Prostate gland (tissue), 2 donors: ENCODE results near the gene ECHS1. TPM values are rescaled to one million over a fixed set of nuclear protein-coding genes. Genes with fewer than 3 reads are reported as not detected.

Experiments used
- DNase-seq: peaks from one replicate; pipeline ENCODE4 v3.0.0-alpha.2; 2019; ENCODE audit warnings: low spot score
- H3K27ac ChIP-seq, 2 donors: fragments of 200-600 bp; sonication (generic); 2 replicates each; pipeline ENCODE4 v1.5.1; 2017 to 2019
- H3K27me3 ChIP-seq: fragments of 200-600 bp; sonication (generic); replicated peaks from 2 replicates; pipeline ENCODE4 v1.5.1; 2019; ENCODE audit not compliant: insufficient read depth
- H3K36me3 ChIP-seq, 2 donors: fragments of 200-600 bp; sonication (generic); 1 replicate in 1 of 2; 2 replicates in 1 of 2; pipeline versions ENCODE4 v1.5.1 to v1.8.1; 2017 to 2019
- H3K4me1 ChIP-seq: fragments of 200-600 bp; sonication (generic); replicated peaks from 2 replicates; pipeline ENCODE4 v1.5.1; 2019
- H3K4me3 ChIP-seq, 2 donors: fragments of 200-600 bp; sonication (generic); 2 replicates each; pipeline ENCODE4 v1.5.1; 2017 to 2019
- H3K9me3 ChIP-seq: fragments of 200-600 bp; sonication (generic); 2 replicates; pipeline ENCODE4 v1.5.1; 2017
- CTCF ChIP-seq, 4 experiments: fragments of 200-600 bp in 2 of 4; fragments of 450-650 bp in 2 of 4; sonication (generic) in 2 of 4; IDR thresholded peaks; 1 replicate in 3 of 4; 2 replicates in 1 of 4; pipeline ENCODE4 v1.5.1; 2016 to 2019; ENCODE audit warnings: antibody characterized with exemption in 4 of 4, mild to moderate bottlenecking in 2 of 4, moderate library complexity in 2 of 4
- POLR2A ChIP-seq: fragments of 450-650 bp; IDR thresholded peaks from one replicate; pipeline ENCODE4 v1.6.1; 2016; ENCODE audit warnings: antibody characterized with exemption, mild to moderate bottlenecking
- POLR2AphosphoS5 ChIP-seq: sonication (generic); formaldehyde crosslinking; IDR thresholded peaks from one replicate; pipeline ENCODE4 v1.6.1; 2017; ENCODE audit warnings: antibody characterized with exemption
- WGBS: methylation state at CpG from one replicate; pipeline ENCODE4 v1.1.5; 2018; 5-methylcytosine and 5-hydroxymethylcytosine counted together
- intact Hi-C: fragments of 100-400 bp; cut with DNase I; formaldehyde crosslinking; loops from one replicate; pipeline ENCODE4 v1.14.2; 2022
- total RNA-seq, 2 donors: library from RNA; depleted of rRNA; stranded (reverse); fragments of >200 nt; gene quantifications; one replicate each; pipeline ENCODE4 v1.1.0, GENCODE V29; 2016

Gene ECHS1
- total RNA-seq, 2 donors from 2014 or later: 112 to 126 TPM

- WGBS: 92% methylated on average over 6 of the region's 6 CpGs
- intact Hi-C loops: no loop called here
- TF ChIP-seq POLR2A (no peak), CTCF (IDR thresholded peaks at IDR 0.05) (no peak), POLR2AphosphoS5 (no peak)
These were observed 17.9 kb downstream of the ECHS1 start for GRCh38 chr10:133355266-133355665.

GRCh38 chr10:133354672-133355240, 18.4 kb downstream of the ECHS1 start:
- H3K27ac ChIP-seq: no peak overlapping the region
- no peak overlapping the region for H3K4me3 ChIP-seq
- no peaks in the 10 kb centered on the region for H3K27me3 ChIP-seq
- 97% methylated on average over 14 of the region's 14 CpGs for WGBS
- no peak for DNase-seq
- no peaks in the 10 kb centered on the region for H3K9me3 ChIP-seq
- no peaks in the 10 kb centered on the region for H3K4me1 ChIP-seq
- TF ChIP-seq POLR2AphosphoS5: no peak
- TF ChIP-seq POLR2A: no peak
- TF ChIP-seq CTCF (IDR thresholded peaks at IDR 0.05): no peak
- no peaks in the 10 kb centered on the region for H3K36me3 ChIP-seq
- intact Hi-C loops: no loop called here

More at GRCh38 chr10:133355266-133355665, 17.9 kb downstream of the ECHS1 start:
- Histone ChIP-seq H3K27ac (no peak overlapping the region), H3K36me3 (no peaks in the 10 kb centered on the region), H3K27me3 (no peaks in the 10 kb centered on the region), H3K9me3 (no peaks in the 10 kb centered on the region), H3K4me3 (no peak overlapping the region), H3K4me1 (peaks cover under 1% of the 10 kb centered on the region)
- DNase-seq: no peak

- intact Hi-C loops: no loop called here
- 87% methylated on average over 16 of the region's 16 CpGs for WGBS
- H3K9me3 ChIP-seq: no peaks in the 10 kb centered on the region
- H3K27ac ChIP-seq: no peak overlapping the region
- H3K4me1 ChIP-seq: no peaks in the 10 kb centered on the region
- no peaks in the 10 kb centered on the region for H3K36me3 ChIP-seq
- no peaks in the 10 kb centered on the region for H3K27me3 ChIP-seq
- no peak overlapping the region for H3K4me3 ChIP-seq
- no peak for DNase-seq
- no peak for TF ChIP-seq POLR2AphosphoS5
These were observed 19.1 kb downstream of the ECHS1 start for GRCh38 chr10:133353988-133354605.

- H3K4me3 ChIP-seq: no peak overlapping the region
- no peak for DNase-seq
- no peaks in the 10 kb centered on the region for H3K9me3 ChIP-seq
- no peak overlapping the region for H3K27ac ChIP-seq
- TF ChIP-seq CTCF (IDR thresholded peaks at IDR 0.05) (no peak), POLR2AphosphoS5 (no peak), POLR2A (no peak)
- no peaks in the 10 kb centered on the region for H3K4me1 ChIP-seq
- intact Hi-C loops: no loop called here
- H3K36me3 ChIP-seq: no peaks in the 10 kb centered on the region
- no peaks in the 10 kb centered on the region for H3K27me3 ChIP-seq
- WGBS: 66% methylated on average over 16 of the region's 16 CpGs
These were observed 19.8 kb downstream of the ECHS1 start for GRCh38 chr10:133353202-133353959.

GRCh38 chr10:133351408-133352318, 21.5 kb downstream of the ECHS1 start:
- no peaks in the 10 kb centered on the region for H3K27me3 ChIP-seq
- intact Hi-C loops: no loop called here

More at GRCh38 chr10:133351408-133352318, 21.5 kb downstream of the ECHS1 start:
- H3K4me1 ChIP-seq: no peaks in the 10 kb centered on the region
- H3K4me3 ChIP-seq: no peak overlapping the region
- H3K27ac ChIP-seq: no peak overlapping the region
- TF ChIP-seq POLR2A: no peak
- no peak for TF ChIP-seq CTCF (IDR thresholded peaks at IDR 0.05)
- no peak for TF ChIP-seq POLR2AphosphoS5
- H3K9me3 ChIP-seq: no peaks in the 10 kb centered on the region
- H3K36me3 ChIP-seq: no peaks in the 10 kb centered on the region
- 75% methylated on average over 24 of the region's 24 CpGs for WGBS
- DNase-seq: no peak
